ENCODE results near the gene TAF1C.
"Not testable (repeated sequence)": the region's sequence is repeated elsewhere in the genome, so short reads cannot be mapped to it uniquely, and the experiment has no call there.

TAF1C gene

GRCh38 chr16:84186685-84187437, at the start of gene TAF1C:
TSS of gene TAF1C (minus strand) at chr16:84187057. CDS start at chr16:84184988, 2,069 bp downstream.
- peak; percentile 89 for DNase-seq

GRCh38 chr16:84234321-84235241, 47.7 kb upstream of the TAF1C start:
- DNase-seq: no peak

GRCh38 chr16:84233748-84234147, 46.9 kb upstream of the TAF1C start:
- DNase-seq: no peak

DNA sequence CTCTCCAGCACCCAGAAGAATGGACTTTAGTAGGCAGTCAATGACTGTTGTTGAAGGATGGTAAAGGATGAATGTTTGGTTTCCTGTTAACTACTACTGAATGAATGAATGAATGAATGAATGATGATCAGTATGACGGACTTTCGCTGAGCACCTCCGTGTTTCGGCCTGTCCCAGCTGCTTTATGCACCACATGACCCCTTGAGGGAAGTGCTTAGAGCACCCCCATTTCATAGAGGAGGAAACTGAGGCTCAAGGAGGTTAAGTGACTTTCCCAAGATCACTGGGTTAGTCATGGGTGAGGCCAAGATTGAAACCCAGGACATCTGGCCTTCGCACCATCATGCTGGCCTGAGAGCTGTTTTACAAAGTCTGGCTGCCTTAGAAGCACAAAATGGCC, 46.1 kb upstream of the TAF1C start:
- no peak for DNase-seq

DNA sequence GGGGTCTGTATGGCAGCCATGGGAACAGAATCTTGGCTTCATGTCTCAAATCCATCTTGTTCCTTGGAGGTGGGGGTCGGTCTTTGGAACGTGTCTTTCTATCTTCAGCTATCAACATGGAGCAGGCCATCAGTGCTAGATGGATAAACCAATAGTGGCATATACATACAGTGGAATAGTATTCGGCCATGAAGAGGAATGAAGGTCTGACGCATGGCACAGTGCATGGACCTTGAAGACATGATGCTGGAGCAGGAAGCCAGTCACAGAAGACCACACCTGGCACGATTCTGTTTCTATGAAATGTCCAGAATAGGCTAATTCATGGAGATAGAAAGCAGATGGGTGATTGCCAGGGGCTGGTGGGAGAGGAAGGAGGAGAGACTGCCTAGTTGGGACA, 45.2 kb upstream of the TAF1C start:
- DNase-seq: no peak

DNA sequence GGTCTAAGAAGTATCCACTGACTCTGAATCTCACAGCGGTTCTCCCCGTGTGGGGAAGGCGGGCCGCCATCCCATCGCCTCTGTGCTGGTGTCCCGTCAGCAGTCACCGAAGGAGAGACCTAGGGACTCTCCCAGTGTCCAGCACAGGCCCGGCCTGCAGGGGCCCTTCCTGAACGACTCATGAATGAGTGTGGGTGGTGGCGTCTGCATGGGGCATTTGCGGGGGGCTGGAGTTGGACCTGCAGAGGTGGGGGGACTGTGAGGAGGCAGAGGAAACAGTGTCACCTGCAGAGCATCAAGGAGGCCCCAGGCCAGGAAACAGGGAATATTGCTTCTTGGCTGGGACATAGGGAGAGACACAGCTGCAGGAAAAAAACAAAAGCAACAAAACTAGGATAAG, 42.6 kb upstream of the TAF1C start:
- no peak for DNase-seq

GRCh38 chr16:84228256-84228838, 41.5 kb upstream of the TAF1C start:
- no peak for DNase-seq

DNA sequence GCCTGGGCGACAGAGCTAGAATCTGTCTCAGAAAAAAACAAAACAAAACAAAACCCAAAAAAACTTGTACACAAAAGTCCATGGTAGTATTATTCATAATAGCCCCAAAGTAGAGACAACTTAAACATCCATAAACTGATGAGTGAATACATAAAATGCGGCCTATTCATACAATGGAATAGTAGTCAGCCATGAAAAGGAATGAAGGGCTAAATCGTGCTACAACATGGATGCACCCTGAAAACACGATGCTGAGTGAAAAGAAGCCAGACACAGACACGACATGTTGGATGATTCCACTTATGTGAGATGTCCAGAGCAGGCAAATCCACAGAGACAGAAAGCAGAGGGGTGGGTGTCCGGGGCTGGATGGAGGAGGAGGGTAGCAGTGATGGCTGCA, 40.7 kb upstream of the TAF1C start:
- DNase-seq: no peak

- no peak for DNase-seq
These were observed 39.2 kb upstream of the TAF1C start for GRCh38 chr16:84226026-84226425.

DNA sequence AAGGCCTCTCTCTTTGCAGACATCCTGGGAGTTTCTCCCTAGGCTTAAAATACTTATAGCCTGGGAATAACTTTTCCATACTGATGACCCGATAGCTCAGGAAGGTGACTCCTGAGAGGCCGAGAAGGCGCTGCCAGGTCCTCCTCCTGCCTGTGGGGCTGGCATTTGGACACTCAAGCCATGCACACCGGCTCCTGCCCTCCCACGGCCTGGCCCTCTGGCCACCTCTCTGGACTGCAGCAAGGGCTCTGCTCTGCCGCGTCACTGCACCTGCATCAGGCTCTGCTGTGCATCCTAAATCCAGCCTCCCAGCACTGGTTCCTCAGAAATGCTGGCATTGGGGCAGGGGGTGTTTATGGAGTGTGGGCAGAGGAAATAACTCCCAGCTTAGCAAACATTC, 38.7 kb upstream of the TAF1C start:
- DNase-seq: no peak

GRCh38 chr16:84225126-84225525, 38.3 kb upstream of the TAF1C start:
- no peak for DNase-seq

DNA sequence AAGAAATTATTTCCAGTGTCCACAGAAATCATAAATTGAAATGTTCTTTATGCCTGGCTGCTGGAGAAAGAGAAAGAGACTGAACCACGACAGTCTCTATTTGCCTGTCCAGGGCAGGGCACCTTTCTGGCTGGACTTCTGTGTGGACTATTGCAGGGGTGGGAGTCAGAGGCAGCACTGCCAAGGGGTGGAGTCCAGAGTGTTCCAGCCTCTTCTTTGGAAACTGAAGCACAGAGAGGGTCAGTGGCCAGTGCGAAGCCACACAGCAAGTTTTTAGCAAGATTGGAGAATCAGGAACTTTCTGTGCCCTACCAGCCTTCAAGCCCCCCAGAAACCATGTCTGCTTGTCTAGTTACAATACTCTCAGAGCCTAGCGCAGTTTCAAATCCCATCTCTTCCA, 37.7 kb upstream of the TAF1C start:
- DNase-seq: no peak

DNA sequence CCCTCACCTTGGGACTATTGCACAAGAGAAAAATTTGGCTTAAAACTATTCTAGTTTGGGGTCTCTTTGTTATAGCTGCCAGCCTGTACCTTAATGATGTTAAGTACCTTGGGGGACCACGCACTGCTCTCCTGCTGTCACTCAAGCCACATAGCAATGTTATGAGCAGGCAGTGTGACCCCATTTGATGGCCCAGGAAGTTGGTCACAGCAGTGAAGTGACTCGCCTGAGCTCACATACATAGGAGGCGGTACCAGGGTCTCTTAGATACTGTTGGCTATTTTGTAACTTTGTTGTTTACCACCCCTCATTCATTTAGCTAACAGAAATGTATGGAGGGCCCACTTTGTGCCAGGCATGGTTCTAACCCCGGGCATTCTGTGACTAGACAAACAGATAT, 36.6 kb upstream of the TAF1C start:
- no peak for DNase-seq

DNA sequence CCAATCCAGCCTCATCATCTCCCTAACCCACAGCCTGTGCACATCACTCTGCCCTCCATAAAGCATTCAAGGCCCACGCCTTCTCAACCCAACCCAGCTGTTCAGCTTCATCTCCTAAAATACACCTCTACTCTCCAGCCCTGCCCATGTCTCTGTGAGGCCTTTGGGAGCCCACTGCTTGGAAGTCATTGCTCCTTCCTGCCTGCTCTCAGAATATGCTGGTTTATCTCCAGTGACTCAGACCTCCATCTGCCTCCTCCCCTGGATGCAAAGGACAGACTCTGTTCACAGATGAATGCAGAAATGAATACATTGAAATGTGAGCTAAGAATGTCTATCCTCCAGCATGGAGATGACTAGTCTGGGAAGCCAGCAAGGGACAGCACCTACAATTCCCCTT, 34.0 kb upstream of the TAF1C start:
- no peak for DNase-seq

- DNase-seq: no peak
These were observed 32.1 kb upstream of the TAF1C start for GRCh38 chr16:84218956-84219355.

DNA sequence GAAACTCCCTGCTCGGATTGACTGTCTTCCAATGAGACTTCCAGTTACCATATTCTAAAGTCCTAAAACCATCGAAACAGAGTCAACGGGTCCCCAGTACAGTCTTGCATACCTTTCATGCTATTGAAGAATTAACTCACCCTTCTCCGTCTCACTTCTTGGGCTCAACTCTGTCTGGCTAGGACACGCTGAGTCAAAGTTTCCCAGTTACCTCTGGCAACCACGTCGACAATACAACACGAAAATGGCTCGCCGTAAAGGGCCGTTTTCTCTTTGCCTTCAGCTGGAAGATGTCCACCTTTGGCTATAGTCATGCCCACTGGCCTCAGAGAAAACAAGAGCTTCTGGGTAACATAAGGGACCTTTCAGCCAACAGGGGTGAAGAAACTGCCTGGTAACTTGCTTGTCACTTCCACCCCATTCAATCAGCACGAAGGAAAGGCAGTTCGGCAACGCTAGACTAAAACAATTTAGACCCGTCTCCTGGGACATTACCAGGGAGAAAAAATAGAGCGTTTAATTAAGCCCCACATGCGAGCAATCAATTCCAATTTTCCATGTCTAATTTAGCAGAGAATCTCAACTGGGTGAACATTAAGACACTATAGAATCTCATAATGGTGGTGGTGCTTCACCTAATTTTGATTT, 31.4 kb upstream of the TAF1C start:
- DNase-seq: no peak

- DNase-seq: not testable (repeated sequence)
These were observed 29.3 kb upstream of the TAF1C start for GRCh38 chr16:84216144-84216543.

- DNase-seq: no peak
These were observed 28.7 kb upstream of the TAF1C start for GRCh38 chr16:84215531-84215930.

GRCh38 chr16:84214451-84215066, 27.7 kb upstream of the TAF1C start:
- no peak for DNase-seq

- no peak for DNase-seq
These were observed 25.8 kb upstream of the TAF1C start for GRCh38 chr16:84212631-84213030.

- DNase-seq: no peak
These were observed 25.3 kb upstream of the TAF1C start for GRCh38 chr16:84212154-84212553.

DNA sequence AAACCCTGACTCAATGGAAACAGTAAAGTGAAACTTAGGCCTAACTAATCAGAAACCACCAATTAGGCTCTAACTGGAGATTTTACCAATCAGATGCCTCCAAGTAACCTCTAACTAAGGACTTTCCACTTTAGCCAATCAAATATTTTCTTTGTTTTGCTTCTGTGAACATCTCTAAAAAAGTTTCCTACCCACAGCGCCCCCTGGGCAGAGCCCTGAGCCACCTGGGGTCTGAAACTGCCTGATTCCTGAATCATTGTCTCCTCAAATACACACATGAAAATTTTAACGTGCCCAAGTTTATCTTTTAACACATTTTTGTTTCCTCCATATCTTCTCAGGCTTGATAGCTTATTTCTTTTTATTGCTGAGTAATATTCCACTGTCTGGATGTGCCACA, 23.1 kb upstream of the TAF1C start:
- DNase-seq: no peak

- DNase-seq: no peak
These were observed 21.0 kb upstream of the TAF1C start for GRCh38 chr16:84207879-84208278.

Data from NCI-H345 (cell line).